ENCODE results near the gene HCN2. TPM values are rescaled to one million over a fixed set of nuclear protein-coding genes. Genes with fewer than 3 reads are reported as not detected.

HCN2 gene
- total and polyA plus RNA-seq, 9 of the 15 experiments (the other 6 are each of a cell fraction or from before 2014, with no cell fraction given): 0.29 to 4.2 (median 0.82) TPM; not detected in 2

- TF ChIP-seq ZBTB33 (CRISPR knock-in tag; IDR thresholded peaks at IDR 0.05) (peak; percentile 69), POLR2G (IDR thresholded peaks at IDR 0.05; ENCODE audit: low read depth, low read length) (peak; percentile 2; the same call in 1 of the 2 replicates), RBFOX2 (IDR thresholded peaks at IDR 0.05; ENCODE audit: low read depth, low read length) (peak; percentile 63)
Measured at GRCh38 chr19:579111-579841, 10.4 kb upstream of the HCN2 start (continued).

GRCh38 chr19:579842-580155 lies 9.9 kb upstream of the HCN2 start:
- ChIA-PET POLR2A (interaction anchor here (0.7 kb wide), 1 partner anchor 54 kb away, joined by 3 read pairs; no protein-coding TSS in a partner anchor), CTCF (ENCODE audit: low intra/inter-chr PET ratio) (no interaction called here)
- FAIRE-seq (no peak), DNase-seq (ENCODE audit: extremely low read depth in 1 of 4, low spot score in 3 of 4) (no peak), ATAC-seq (no peak)
- no peak overlapping the region for H3K9ac ChIP-seq (ENCODE audit: insufficient read depth in 1 of 2, low read depth in 2 of 2, low read length in 2 of 2)
- intact Hi-C loops (cut with micrococcal nuclease): loop anchor here (10.0 kb wide), 2 partner anchors 45 to 155 kb away; partner anchors contain the start of gene CDC34
- no TSS peak for BruUV-seq (replicated peaks)
- no peak overlapping the region for H3K27ac ChIP-seq (ENCODE audit: extremely low read depth, low read depth, low read length)
- peaks cover 15% of the 10 kb centered on the region for H3K9me1 ChIP-seq (ENCODE audit: control insufficient read depth, insufficient read depth, low read length)
- H2AFZ ChIP-seq (ENCODE audit: low read depth, low read length): no peak overlapping the region
- peaks cover 18 to 94% of the 10 kb centered on the region in 2 experiments for H3K4me1 ChIP-seq (replicated peaks in 1 of 2; ENCODE audit: control insufficient read depth in 2 of 2, insufficient read depth in 2 of 2, low read length in 2 of 2)
- H3K27me3 ChIP-seq (ENCODE audit: control insufficient read depth in 2 of 2, insufficient read depth in 2 of 2, low read length in 2 of 2): no peaks in the 10 kb centered on the region
- H4K20me1 ChIP-seq (replicated peaks; ENCODE audit: control insufficient read depth, insufficient read depth, low read length): peaks cover 71% of the 10 kb centered on the region
- no peak overlapping the region for H3K4me3 ChIP-seq
- H3K4me2 ChIP-seq (ENCODE audit: insufficient read depth, low read length): no peak overlapping the region
- in situ Hi-C loops (cut with MboI): no loop called here
- TF ChIP-seq RBFOX2 (IDR thresholded peaks at IDR 0.05; ENCODE audit: low read depth, low read length) (peak; percentile 38), SMAD2 (IDR thresholded peaks at IDR 0.05; ENCODE audit: low read depth, low read length) (no peak), SMAD4 (CRISPR knock-in tag; conservative IDR thresholded peaks at IDR 0.05) (no peak), SMARCA4 (IDR thresholded peaks at IDR 0.05) (no peak), DNMT1 (IDR thresholded peaks at IDR 0.05) (no peak), GABPB2 (CRISPR knock-in tag; conservative IDR thresholded peaks at IDR 0.05) (no peak), CBFB (CRISPR knock-in tag; IDR thresholded peaks at IDR 0.05) (no peak), ZNF436 (CRISPR knock-in tag; IDR thresholded peaks at IDR 0.05) (no peak), GATAD2A (IDR thresholded peaks at IDR 0.05) (no peak), DEAF1 (CRISPR knock-in tag; IDR thresholded peaks at IDR 0.05) (no peak), POLR2G (IDR thresholded peaks at IDR 0.05; ENCODE audit: low read depth, low read length) (peak; percentile 22; the same call in 1 of the 2 replicates)
- peaks cover 76% of the 10 kb centered on the region; the same call in 2 of the 3 replicates for H3K36me3 ChIP-seq (ENCODE audit: control insufficient read depth, insufficient read depth, low read length)
- no peaks in the 10 kb centered on the region for H3K9me3 ChIP-seq (replicated peaks; ENCODE audit: control insufficient read depth, insufficient read depth, low read depth, low read length)
- peaks cover 58% of the 10 kb centered on the region for H3K79me2 ChIP-seq (ENCODE audit: control insufficient read depth, insufficient read depth, low read length)
- WGBS (ENCODE audit: insufficient coverage, low coverage, missing lambda C conversion rate): 99% methylated on average over 10 of the region's 11 CpGs
